Epithelial cell of proximal tubule (primary cell): Measurements from ENCODE around the gene PLAC8. TPM values are rescaled to one million over a fixed set of nuclear protein-coding genes. Genes with fewer than 3 reads are reported as not detected.
"Not testable (repeated sequence)": the region's sequence is repeated elsewhere in the genome, so short reads cannot be mapped to it uniquely, and the experiment has no call there.

Experiments used
- DNase-seq: peaks from one replicate; pipeline ENCODE4 v3.0.0-alpha.2; 2011; ENCODE audit warnings: low read depth
- H3K4me3 ChIP-seq: 2 replicates; pipeline ENCODE4 v1.5.1; 2011; ENCODE audit warnings: low read depth, mild to moderate bottlenecking, low read length
- total RNA-seq: library from RNA; depleted of rRNA; stranded (reverse); fragments of >200 nt; gene quantifications from 2 replicates; pipeline ENCODE4 v1.2.3, GENCODE V29; 2015
- TF ChIP-seq, protein P1 (sequence below): conservative IDR thresholded peaks from 2 replicates; pipeline ENCODE4 v1.5.1; 2012; ENCODE audit warnings: low read depth, mild to moderate bottlenecking, low read length

Gene PLAC8
- total RNA-seq, 1 donor from 2014 or later = 1.7 TPM

- DNase-seq = no peak
- TF ChIP-seq, protein P1, sequence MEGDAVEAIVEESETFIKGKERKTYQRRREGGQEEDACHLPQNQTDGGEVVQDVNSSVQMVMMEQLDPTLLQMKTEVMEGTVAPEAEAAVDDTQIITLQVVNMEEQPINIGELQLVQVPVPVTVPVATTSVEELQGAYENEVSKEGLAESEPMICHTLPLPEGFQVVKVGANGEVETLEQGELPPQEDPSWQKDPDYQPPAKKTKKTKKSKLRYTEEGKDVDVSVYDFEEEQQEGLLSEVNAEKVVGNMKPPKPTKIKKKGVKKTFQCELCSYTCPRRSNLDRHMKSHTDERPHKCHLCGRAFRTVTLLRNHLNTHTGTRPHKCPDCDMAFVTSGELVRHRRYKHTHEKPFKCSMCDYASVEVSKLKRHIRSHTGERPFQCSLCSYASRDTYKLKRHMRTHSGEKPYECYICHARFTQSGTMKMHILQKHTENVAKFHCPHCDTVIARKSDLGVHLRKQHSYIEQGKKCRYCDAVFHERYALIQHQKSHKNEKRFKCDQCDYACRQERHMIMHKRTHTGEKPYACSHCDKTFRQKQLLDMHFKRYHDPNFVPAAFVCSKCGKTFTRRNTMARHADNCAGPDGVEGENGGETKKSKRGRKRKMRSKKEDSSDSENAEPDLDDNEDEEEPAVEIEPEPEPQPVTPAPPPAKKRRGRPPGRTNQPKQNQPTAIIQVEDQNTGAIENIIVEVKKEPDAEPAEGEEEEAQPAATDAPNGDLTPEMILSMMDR = no peak
These were observed 1.7 kb downstream of the PLAC8 start for GRCh38 chr4:83112678-83113428.

GRCh38 chr4:83112231-83112630 lies 2.3 kb downstream of the PLAC8 start:
- no peak overlapping the region for H3K4me3 ChIP-seq
- no peak for DNase-seq
- TF ChIP-seq, protein P1 = no peak

More at GRCh38 chr4:83112678-83113428, 1.7 kb downstream of the PLAC8 start:
- no peak overlapping the region for H3K4me3 ChIP-seq

DNA sequence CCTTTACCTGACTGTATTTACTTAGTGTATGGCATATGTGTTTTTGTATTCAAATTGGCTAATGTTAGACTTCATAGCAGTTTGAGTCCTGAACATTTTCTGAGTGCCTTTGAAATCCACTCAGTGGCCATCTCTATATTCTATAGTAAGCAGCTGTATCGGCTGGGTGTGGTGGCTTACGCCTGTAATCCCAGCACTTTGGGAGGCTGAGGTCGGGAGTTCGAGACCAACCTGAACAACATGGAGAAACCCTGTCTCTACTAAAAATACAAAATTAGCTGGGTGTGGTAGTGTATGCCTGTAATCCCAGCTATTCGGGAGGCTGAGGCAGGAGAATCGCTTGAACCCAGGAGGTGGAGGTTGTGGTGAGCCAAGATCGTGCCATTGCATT lies 2.8 kb downstream of the PLAC8 start:
- DNase-seq, H3K4me3 ChIP-seq: not testable (repeated sequence)

DNA sequence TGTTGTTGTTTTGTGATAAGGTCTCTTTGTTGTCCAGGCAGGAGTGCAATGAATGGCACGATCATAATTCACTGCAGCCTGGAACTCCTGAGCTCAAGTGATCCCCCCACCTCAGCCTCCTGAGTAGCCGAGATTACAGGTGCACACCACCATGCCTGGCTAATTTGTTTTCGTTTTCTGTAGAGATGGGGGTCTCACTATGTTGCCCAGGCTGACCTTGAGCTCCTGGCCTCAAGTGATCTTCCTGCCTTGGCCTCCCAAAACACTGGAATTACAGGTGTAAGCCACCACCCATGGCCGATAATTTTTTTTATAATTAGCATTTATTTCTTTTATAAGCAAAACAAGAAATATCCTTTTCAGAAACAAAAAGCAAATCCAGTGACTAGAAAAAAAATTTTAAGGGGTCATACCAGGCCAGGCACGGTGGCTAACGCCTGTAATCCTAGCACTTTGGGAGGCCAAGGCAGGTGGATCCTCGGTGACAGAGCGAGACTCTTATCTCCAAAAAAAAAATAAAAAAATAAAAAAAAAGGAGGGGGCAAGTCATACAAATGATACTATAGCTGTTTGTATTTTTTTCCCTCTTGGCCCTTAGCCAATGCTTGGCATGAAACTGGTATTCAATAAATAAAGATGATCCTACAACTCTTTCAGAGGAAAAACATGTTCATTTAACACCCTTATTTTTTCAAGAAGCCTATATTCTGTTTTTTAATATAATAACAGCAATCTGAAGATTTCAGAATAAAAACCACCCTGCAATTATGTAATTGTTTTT lies 3.4 kb downstream of the PLAC8 start:
- TF ChIP-seq, protein P1 = no peak
- DNase-seq = no peak
- H3K4me3 ChIP-seq = no peak overlapping the region

DNA sequence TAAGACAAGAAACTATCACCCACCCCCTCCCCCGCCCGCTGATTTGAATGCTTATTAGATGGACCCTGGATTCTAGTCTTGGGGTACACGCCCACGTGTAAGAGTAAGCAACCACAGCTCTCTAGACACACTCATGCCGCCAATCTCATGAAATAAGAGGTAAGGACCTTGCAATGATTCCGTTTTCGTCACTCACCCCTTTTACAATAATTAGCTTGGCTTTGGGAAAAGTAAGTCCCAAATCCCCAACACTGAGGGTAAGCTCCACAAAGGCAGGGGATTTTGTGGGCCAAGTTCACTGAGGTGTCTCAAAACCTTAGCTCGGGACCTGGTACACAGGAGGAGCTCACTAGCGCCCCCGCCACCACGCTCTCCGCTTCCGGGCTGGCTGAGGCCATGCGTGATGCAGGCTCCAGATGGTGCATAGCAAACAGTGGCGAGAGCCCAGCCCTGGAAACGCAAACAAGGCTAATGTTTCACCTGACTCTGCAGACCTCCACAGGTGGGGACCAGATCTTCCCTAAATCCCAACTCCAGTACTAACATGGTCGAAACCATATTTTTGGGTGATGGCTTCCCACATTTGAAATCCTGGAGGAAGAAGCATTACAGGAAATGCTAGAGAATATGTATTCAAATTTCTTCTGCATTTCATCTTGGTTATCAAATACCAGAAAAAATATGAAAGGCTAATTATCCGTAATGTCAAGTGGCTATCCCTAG lies 4.1 kb downstream of the PLAC8 start:
- peak overlapping the region; percentile 58 for H3K4me3 ChIP-seq
- DNase-seq = peak; percentile 39
- TF ChIP-seq, protein P1 = peak; percentile 89

GRCh38 chr4:83109480-83110222 lies 4.9 kb downstream of the PLAC8 start:
- TF ChIP-seq, protein P1 = no peak
- DNase-seq = no peak
- H3K4me3 ChIP-seq = peak overlapping the region; percentile 58
